Stomach smooth muscle (tissue), 2 donors: ENCODE results near the gene OGFOD3.

ENCODE experiments used
- H3K27ac ChIP-seq: one replicate; pipeline ENCODE4 v1.7.0; 2013; ENCODE audit warnings: mild to moderate bottlenecking, low read length, inconsistent platforms
- H3K27me3 ChIP-seq, 2 donors: one replicate each; pipeline ENCODE4 v1.7.0; 2013; ENCODE audit warnings: low read length in 2 of 2; ENCODE audit not compliant: insufficient read depth in 2 of 2, control insufficient read depth in 1 of 2
- H3K36me3 ChIP-seq, 2 donors: one replicate each; pipeline ENCODE4 v1.7.0; 2013; ENCODE audit warnings: low read length in 2 of 2; ENCODE audit not compliant: control insufficient read depth in 2 of 2, insufficient read depth in 2 of 2
- H3K4me1 ChIP-seq: one replicate; pipeline ENCODE4 v1.7.0; 2013; ENCODE audit warnings: low read length; ENCODE audit not compliant: control insufficient read depth, insufficient read depth
- H3K4me3 ChIP-seq, 2 donors: one replicate each; pipeline ENCODE4 v1.7.0; 2013; ENCODE audit warnings: low read length in 2 of 2
- H3K9ac ChIP-seq, 2 donors: one replicate each; pipeline ENCODE4 v1.7.0; 2013; ENCODE audit warnings: low read length in 2 of 2, mild to moderate bottlenecking in 1 of 2
- H3K9me3 ChIP-seq, 2 donors: one replicate each; pipeline ENCODE4 v1.7.0; 2013; ENCODE audit warnings: low read length in 2 of 2; ENCODE audit not compliant: control insufficient read depth in 2 of 2
- donor health status: healthy.
- donor health status: Pancreatic carcinoma.

The OGFOD3 gene

DNA sequence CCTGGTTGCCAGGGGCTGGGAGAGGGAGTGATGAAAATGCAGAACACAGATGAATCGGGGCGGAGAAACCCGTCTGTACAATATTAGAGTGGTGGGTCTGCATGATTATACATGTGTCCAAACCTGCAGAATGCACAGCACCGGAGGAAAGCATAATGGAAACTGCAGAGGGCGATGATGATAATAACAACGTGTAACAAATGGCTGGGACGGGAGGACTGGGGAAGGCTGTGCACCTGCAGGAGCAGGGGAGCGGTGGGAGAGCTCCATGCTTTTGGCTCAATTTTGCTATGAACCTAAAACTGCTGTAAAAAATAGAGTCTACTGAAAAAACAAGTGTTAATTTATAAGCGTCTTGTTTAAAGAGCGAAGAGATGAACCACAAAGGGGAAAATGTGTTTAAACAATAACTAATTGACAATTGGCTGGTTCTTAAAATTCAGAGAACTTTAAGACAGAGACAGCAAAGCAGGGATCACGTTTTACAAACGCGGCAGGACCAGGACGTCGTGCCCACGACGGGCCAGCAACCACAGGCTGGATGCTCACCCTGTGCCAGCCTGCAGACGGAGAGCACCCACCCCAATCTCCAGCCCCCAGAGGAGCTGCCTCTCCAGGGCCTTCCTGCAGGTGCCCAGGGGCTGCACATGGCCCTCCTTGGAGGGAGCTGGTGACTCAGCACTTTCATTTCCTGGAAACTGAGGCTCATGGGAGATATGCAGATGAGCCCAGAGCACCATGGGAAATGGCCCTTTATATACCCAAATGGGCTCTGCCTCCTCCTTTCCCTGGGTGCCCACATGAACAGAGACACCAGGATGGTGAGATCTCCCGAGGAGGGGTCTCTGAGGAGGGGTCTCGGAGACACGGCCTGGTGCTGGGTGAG is 59.7 kb downstream of the OGFOD3 start, which contains the start of gene TEX19:
TSS of gene TEX19 (plus strand) at position 783 of the 886 bp plus-strand sequence. CDS start 2,904 bp downstream, outside the sequence.
- H3K9me3 ChIP-seq: no peaks in the 10 kb centered on the region
- H3K9ac ChIP-seq: no peak within 1 kb of the TSS
- no peak within 1 kb of the TSS for H3K4me3 ChIP-seq
- no peaks in the 10 kb centered on the region for H3K36me3 ChIP-seq
- H3K4me1 ChIP-seq: peaks cover 2% of the 10 kb centered on the region
- H3K27ac ChIP-seq: no peak within 1 kb of the TSS
- H3K27me3 ChIP-seq: peaks cover 18 to 23% of the 10 kb centered on the region in 2 donors

DNA sequence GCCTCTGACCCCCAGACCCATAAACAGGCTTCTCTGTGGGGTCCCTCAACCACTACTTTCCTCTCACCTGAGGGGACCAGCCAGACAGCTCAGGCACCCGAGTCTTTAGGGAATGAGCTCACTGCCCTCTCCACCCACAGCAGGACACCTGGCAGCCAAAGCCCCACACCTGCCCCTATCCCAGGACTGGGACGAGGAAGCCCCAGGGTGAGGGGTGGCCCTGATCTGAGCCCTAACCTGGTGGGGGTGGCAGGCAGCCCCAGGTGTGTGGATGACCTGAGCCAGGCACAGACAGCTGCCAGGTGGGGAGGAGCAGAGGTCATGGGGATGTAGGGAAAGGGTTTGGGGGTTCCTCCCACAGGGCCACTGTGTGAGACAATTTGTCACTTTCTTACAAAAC is 61.0 kb downstream of the OGFOD3 start:
- Histone ChIP-seq H3K9ac (no peak overlapping the region), H3K4me3 (no peak overlapping the region), H3K36me3 (no peaks in the 10 kb centered on the region), H3K9me3 (no peaks in the 10 kb centered on the region), H3K27ac (no peak overlapping the region), H3K27me3 (peaks cover 20 to 23% of the 10 kb centered on the region in 2 donors), H3K4me1 (peaks cover 2% of the 10 kb centered on the region)

DNA sequence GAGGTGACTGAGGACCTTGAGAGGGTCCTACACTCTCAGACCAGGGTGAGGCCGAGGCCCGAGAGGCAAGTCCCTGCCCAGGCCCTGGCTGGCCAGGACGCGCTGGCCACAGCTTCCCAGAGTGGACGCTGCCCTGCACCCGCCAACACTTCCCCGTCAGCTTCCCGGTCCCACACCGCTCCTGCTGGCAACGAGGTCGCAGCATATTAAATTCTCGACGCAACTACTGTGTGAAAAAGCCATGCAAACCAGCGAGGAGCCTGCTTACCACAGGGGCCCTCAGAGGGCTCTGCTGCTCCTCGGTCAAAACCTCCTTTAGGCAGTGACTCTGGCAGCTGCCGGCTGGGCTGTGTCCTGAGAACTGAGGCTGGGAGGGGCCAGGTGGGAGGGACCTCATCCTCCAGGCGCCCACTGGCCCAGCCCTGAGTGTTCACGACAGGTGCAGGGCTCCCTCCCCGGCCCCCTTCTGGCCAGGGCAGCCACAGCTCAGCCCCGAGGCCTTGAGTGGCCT is 61.5 kb downstream of the OGFOD3 start:
- no peak overlapping the region for H3K4me3 ChIP-seq
- H3K27me3 ChIP-seq: peaks cover 20 to 23% of the 10 kb centered on the region in 2 donors
- H3K36me3 ChIP-seq: no peaks in the 10 kb centered on the region
- H3K9ac ChIP-seq: no peak overlapping the region
- no peak overlapping the region for H3K27ac ChIP-seq
- H3K4me1 ChIP-seq: peaks cover 5% of the 10 kb centered on the region
- no peaks in the 10 kb centered on the region for H3K9me3 ChIP-seq

DNA sequence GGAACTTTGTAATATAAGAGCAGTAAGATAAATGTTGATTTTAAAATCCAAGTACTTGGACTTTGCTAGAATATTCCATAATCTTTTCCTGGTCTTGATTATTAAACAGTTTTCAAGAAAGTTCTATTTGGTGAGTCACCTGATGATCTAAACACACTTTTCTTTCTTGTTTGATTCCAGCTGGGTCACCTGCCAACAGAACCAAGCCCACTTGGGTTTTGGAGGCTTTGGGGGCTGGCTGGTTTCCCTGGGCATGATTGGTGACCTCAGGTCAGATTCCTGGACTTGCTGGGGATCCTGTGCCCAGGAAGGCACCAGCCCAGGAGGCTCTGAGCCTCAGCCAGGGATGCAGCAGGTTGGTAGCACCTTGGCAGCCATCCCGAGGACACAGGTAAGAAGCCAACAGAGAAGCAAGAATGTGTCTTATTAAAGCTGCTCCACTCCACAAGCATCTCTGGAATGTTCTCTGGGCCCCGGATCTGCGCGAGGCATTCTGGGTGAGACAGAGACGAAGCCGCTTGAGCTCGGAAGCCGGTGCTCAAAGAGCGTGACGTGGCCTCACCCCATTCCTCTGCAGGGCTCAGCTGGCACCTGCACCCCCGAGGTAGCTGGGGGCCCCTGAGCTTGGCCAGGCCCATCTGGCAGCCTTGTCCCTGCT is 62.5 kb downstream of the OGFOD3 start:
- Histone ChIP-seq H3K4me1 (peaks cover 9% of the 10 kb centered on the region), H3K27ac (no peak overlapping the region), H3K4me3 (no peak overlapping the region), H3K9ac (no peak overlapping the region), H3K27me3 (peaks cover 20 to 23% of the 10 kb centered on the region in 2 donors), H3K9me3 (no peaks in the 10 kb centered on the region), H3K36me3 (no peaks in the 10 kb centered on the region)

DNA sequence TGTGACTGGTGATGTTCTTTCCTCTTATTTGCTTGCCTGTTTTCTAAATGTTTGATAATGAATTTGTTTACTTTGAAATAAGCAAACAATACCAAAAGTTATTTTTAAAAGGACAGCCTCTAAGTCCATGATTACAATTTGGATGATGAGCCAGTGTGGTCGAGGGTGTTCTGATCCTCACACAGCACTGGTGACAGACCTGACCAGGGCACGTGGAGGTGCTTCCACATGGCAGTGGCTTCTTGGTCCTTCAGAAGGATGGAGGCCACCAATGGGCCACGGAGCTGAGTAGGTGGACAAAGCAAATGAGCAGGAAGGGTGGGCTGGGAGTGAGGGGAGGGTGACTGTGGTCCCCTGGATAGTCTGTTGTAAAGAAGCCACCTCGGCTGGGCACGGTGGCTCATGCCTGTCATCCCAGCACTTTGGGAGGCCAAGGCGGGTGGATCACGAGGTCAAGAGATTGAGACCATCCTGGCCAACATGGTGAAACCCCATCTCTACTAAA is 63.5 kb downstream of the OGFOD3 start:
- H3K4me1 ChIP-seq: peaks cover 9% of the 10 kb centered on the region
- H3K27ac ChIP-seq: no peak overlapping the region
- peaks cover 20 to 23% of the 10 kb centered on the region in 2 donors for H3K27me3 ChIP-seq
- no peak overlapping the region for H3K9ac ChIP-seq
- H3K4me3 ChIP-seq: no peak overlapping the region
- H3K9me3 ChIP-seq: no peaks in the 10 kb centered on the region
- H3K36me3 ChIP-seq: no peaks in the 10 kb centered on the region

DNA sequence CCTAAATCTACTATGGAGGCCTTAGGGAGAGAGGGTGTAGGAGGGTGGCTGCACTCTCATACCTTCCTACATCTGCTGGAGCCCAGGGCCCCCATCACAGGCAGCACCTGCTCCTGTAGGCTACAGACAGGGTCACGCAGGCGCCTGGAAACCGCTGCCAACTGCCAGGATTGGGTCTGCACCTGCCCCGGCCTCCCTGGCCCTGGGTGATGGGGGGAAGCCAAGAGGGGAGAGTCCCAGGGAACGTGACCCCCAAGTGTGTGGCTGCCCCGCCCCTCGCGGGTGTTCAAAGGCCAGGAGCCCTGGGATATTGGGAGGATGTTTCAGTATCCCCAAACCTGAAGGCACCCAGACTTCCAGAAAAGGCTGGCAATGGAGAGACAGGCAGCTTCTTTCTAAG is 64.9 kb downstream of the OGFOD3 start:
- peaks cover 7% of the 10 kb centered on the region for H3K4me1 ChIP-seq
- no peak overlapping the region for H3K9ac ChIP-seq
- H3K27me3 ChIP-seq: peaks cover 17 to 22% of the 10 kb centered on the region in 2 donors
- no peaks in the 10 kb centered on the region for H3K9me3 ChIP-seq
- no peak overlapping the region for H3K27ac ChIP-seq
- H3K4me3 ChIP-seq: no peak overlapping the region
- no peaks in the 10 kb centered on the region for H3K36me3 ChIP-seq

DNA sequence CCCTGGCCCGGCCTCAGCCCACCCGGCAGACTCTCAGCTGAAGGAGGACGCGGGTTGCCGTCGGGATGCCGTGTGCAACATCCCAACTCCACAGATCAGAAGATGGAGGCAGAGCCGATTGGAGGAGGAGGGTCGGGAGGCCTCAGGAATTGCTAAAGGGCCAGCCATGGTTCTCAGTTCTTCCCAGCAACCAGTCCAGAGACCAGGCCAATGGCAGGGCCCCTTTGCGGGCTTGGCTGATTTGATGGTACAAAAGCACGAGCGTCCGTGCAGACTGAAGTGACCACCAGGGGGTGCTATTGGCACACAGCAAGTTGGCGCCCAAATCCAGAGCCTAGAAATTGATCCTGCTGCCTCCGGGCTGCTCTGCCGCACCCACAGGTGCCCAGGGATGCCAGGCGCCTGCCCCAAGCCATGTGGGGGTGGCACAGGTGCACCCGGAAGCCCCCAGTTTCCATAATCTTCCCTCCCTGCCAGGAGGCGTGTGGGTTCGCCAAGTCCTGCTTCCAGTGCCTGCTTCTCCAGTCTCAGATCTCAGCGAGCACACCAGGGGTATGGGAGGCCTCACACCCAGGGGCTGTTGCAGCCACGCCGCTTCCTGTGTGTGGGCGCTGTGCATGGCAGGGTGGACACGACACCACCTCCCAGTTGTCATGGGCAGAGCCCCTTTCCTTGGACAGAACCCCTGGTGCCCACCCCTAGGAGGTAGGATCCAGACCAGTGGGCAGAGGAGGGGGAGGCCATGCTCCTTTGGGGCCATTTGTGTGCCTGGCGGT is 66.5 kb downstream of the OGFOD3 start:
- Histone ChIP-seq H3K36me3 (no peaks in the 10 kb centered on the region), H3K9ac (no peak overlapping the region), H3K27me3 (peaks cover 10 to 15% of the 10 kb centered on the region in 2 donors), H3K27ac (no peak overlapping the region), H3K4me1 (peaks cover 7% of the 10 kb centered on the region), H3K9me3 (no peaks in the 10 kb centered on the region), H3K4me3 (no peak overlapping the region)

DNA sequence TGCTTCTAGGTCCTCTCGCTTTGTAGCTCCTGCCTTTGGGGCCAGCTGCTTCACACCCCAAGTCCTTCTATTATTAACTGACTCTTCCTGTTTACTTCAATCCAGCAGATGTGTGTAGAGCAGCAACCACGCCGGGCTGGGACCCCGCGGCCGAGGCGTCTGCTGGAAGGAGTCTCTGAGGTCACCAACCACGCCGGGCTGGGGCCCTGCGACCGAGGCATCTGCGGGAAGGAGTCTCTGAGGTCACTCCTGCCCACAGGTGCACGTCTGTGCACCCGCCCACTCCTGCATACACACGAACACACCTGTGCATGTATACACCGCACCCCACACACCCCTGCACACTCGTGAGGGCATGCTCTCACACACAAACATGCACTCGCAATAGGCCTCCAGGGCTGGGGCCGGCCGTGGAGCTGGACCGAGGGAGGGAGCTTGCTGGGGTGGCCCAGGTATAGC is 67.1 kb downstream of the OGFOD3 start:
- Histone ChIP-seq H3K4me1 (peaks cover 7% of the 10 kb centered on the region), H3K9me3 (no peaks in the 10 kb centered on the region), H3K27me3 (peaks cover 4 to 11% of the 10 kb centered on the region in 2 donors), H3K36me3 (no peaks in the 10 kb centered on the region), H3K9ac (no peak overlapping the region), H3K27ac (no peak overlapping the region), H3K4me3 (no peak overlapping the region)

DNA sequence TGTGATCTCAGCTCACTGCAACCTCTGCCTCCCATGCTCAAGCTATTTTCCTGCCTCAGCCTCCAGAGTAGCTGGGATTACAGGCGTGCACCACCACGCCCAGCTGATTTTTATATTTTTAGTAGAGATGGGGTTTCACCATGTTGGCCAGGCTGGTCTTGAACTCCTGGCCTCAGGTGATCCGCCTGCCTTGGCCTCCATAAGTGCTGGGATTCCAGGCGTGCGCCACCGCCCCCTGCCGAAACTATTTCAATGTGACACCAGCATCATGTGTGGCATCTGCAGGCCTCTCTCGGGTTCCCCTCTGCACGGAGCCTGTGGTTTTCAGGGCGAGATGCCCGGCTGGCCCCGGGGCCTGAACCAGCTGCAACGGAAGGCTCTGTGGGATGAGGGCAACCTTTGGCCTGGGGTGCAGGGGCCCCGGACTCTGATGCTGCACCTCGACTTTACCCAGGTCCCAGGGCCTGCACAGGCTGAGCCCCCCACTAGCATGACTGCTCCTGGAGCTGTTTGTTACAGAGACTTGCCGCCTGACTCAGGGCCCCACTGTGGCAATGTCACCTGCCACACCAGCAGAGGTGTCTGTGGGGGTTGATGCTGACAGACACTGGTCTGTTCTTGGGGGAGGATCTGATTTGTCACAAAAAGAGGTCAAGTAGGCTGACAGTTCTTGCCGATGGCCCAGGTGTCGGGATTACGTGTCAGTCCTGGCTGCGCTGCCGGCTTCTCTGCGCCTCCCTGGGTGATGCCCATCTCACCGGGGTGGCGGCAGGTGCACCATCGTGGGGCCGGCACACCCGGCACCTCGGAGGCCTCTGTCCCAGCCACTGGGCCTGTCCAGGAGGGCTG is 68.0 kb downstream of the OGFOD3 start:
- peaks cover 7% of the 10 kb centered on the region for H3K4me1 ChIP-seq
- no peak overlapping the region for H3K27ac ChIP-seq
- no peaks in the 10 kb centered on the region for H3K36me3 ChIP-seq
- H3K9ac ChIP-seq: no peak overlapping the region
- H3K4me3 ChIP-seq: no peak overlapping the region
- H3K9me3 ChIP-seq: no peaks in the 10 kb centered on the region
- peaks cover 0 to 8% of the 10 kb centered on the region in 2 donors for H3K27me3 ChIP-seq
